HFF-Myc (cell line): Measurements from ENCODE around the gene CEACAM5.

Source experiments
- DNase-seq: peaks from one replicate; pipeline ENCODE4 v3.0.0-alpha.2; 2011; ENCODE audit warnings: low read depth; ENCODE audit errors: extremely low read depth
- H3K4me3 ChIP-seq: replicated peaks from 2 replicates; pipeline ENCODE4 v1.5.1; 2011; ENCODE audit warnings: low read depth, mild to moderate bottlenecking, control low read depth, low read length
- TF ChIP-seq, protein P1 (sequence below): IDR thresholded peaks from 2 replicates; pipeline ENCODE4 v1.5.1; 2012; ENCODE audit warnings: mild to moderate bottlenecking, low read depth, low read length, control low read depth; ENCODE audit errors: missing control alignments

The CEACAM5 gene

GRCh38 chr19:41718761-41719160 lies 10.3 kb downstream of the CEACAM5 start:
- no peak overlapping the region for H3K4me3 ChIP-seq
- DNase-seq, result no peak
- TF ChIP-seq, protein P1, sequence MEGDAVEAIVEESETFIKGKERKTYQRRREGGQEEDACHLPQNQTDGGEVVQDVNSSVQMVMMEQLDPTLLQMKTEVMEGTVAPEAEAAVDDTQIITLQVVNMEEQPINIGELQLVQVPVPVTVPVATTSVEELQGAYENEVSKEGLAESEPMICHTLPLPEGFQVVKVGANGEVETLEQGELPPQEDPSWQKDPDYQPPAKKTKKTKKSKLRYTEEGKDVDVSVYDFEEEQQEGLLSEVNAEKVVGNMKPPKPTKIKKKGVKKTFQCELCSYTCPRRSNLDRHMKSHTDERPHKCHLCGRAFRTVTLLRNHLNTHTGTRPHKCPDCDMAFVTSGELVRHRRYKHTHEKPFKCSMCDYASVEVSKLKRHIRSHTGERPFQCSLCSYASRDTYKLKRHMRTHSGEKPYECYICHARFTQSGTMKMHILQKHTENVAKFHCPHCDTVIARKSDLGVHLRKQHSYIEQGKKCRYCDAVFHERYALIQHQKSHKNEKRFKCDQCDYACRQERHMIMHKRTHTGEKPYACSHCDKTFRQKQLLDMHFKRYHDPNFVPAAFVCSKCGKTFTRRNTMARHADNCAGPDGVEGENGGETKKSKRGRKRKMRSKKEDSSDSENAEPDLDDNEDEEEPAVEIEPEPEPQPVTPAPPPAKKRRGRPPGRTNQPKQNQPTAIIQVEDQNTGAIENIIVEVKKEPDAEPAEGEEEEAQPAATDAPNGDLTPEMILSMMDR, result no peak

- H3K4me3 ChIP-seq, result no peak overlapping the region
- DNase-seq, result no peak
- TF ChIP-seq, protein P1, result no peak
Observed at GRCh38 chr19:41720103-41720502, 11.7 kb downstream of the CEACAM5 start.

- DNase-seq, result no peak
- TF ChIP-seq, protein P1, result no peak
- no peak overlapping the region for H3K4me3 ChIP-seq
Observed at GRCh38 chr19:41726493-41726892, 18.1 kb downstream of the CEACAM5 start.

DNA sequence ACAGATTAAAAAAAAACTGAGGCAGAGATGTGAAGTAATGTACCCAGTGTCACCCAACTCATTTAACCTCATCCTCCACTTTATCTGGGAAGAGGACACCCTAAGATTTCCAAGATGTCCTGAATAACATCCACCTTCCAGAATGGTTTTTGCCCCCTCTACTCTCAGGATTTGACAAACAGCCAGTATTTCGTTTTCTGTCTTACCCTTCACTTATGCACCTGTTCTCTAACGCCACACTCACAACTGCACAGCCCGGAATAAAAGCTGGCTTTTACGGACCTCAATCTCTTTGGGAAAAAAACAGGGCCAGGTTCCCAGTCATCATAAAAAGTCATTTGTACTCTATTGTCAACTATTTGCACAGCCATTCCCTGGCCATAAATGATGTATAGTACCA lies 25.7 kb downstream of the CEACAM5 start:
- H3K4me3 ChIP-seq, result no peak overlapping the region
- TF ChIP-seq, protein P1, result no peak
- no peak for DNase-seq

DNA sequence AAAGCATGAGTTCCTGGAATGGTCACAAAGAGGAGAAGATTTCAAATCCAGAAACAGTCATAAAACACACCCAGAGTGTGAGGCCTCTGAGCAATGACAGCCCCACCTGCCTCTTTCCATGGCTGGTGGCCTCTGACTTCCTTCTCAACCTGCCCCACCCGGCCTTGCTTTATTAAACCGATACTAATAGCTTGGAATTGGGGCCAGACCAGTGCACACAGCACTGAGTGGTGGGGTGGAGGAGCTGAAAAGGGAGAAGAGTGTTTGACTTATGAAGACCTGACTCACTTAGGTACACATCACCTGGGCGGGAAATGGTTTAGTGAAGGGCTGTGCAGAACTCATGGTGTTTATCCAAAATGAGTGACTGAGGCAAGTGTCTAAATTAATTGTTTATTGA lies 26.2 kb downstream of the CEACAM5 start:
- H3K4me3 ChIP-seq, result no peak overlapping the region
- TF ChIP-seq, protein P1, result no peak
- no peak for DNase-seq

GRCh38 chr19:41735071-41735600 lies 26.7 kb downstream of the CEACAM5 start:
- no peak overlapping the region for H3K4me3 ChIP-seq
- no peak for DNase-seq
- TF ChIP-seq, protein P1, result no peak

DNA sequence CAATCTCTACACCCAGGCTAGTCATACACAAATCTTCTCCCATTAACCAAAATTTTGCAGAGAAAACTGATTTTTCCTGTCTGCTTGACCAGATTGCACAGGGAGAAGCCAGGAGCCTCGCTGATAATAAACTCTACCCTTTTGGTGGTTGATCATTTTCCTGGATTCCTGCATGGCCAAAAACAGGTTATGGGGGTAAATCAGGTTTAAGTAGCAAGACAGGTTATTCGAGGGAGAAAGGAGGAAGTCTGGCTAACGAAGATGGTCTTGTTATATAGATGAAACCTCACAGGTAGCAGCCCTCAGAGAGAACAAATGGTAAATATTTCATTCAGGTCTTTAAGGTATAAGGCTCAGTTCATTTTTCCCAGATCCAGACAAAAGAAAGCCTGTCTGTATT lies 30.9 kb downstream of the CEACAM5 start:
- TF ChIP-seq, protein P1, result no peak
- no peak for DNase-seq
- no peak overlapping the region for H3K4me3 ChIP-seq
